GM12878 (cell line): ENCODE data around the gene VDR. TPM values are rescaled to one million over a fixed set of nuclear protein-coding genes. Genes with fewer than 3 reads are reported as not detected.

Experiments
- ATAC-seq: fragments of 200-7000 bp; cut with Tn5 transposase; 3 replicates; pipeline ENCODE4 v1.9.1; 2020; ENCODE audit warnings: mild to moderate bottlenecking, moderate library complexity
- BruUV-seq: library from RNA; stranded (reverse); fragments of 400-500 nt; replicated peaks from 2 replicates; lab custom pipeline; 2021; lab: Mats Ljungman, UMichigan
- CTCF ChIA-PET: fragments of 300-600 bp; sonication (Branson Sonifier 250); formaldehyde crosslinking; extraction: SDS; loops from one replicate; lab custom pipeline; 2021; ENCODE audit warnings: inconsistent platforms; lab: Yijun Ruan, JAX
- POLR2A ChIA-PET: fragments of 350-600 bp; formaldehyde crosslinking; extraction: SDS; loops from one replicate; lab custom pipeline; 2021; ENCODE audit warnings: inconsistent platforms; lab: Charles Lee
- RAD21 ChIA-PET: fragments of 300-600 bp; sonication (Branson Sonifier 250); formaldehyde crosslinking; loops from one replicate; lab custom pipeline; 2023; ENCODE audit warnings: antibody characterized with exemption; ENCODE audit not compliant: unreplicated experiment; lab: Charles Lee
- SMC1A ChIA-PET: fragments of 300-600 bp; sonication (Branson Sonifier 250); formaldehyde crosslinking; loops from one replicate; lab custom pipeline; 2023; ENCODE audit not compliant: unreplicated experiment, uncharacterized antibody; lab: Charles Lee
- DNase-seq: peaks from one replicate; pipeline ENCODE4 v3.0.0-alpha.2; 2011; ENCODE audit warnings: low read depth, low spot score
- FAIRE-seq: peaks from 3 replicates; lab custom pipeline; 2011; peaks lifted over from hg19 to GRCh38; lab: Jason Lieb, UNC
- H2AFZ ChIP-seq: 2 replicates; pipeline ENCODE4 v1.6.0; 2011; ENCODE audit warnings: low read depth, low read length, control low read depth; ENCODE audit not compliant: control insufficient read depth
- H3K27ac ChIP-seq: 2 replicates; pipeline ENCODE4 v1.5.1; 2011; ENCODE audit warnings: control low read depth; ENCODE audit not compliant: control insufficient read depth, insufficient read depth
- H3K27me3 ChIP-seq, 2 experiments: replicated peaks in 1 of 2; 2 replicates each; pipeline versions ENCODE4 v1.6.0 to v1.6.1; 2011; ENCODE audit warnings: low read length in 1 of 2; ENCODE audit not compliant: control insufficient read depth in 2 of 2, insufficient read depth in 2 of 2
- H3K36me3 ChIP-seq, 2 experiments: 2 replicates each; pipeline ENCODE4 v1.5.1; 2011; ENCODE audit warnings: low read length in 1 of 2; ENCODE audit not compliant: control insufficient read depth in 2 of 2, insufficient read depth in 2 of 2
- H3K4me1 ChIP-seq: 2 replicates; pipeline ENCODE4 v1.6.1; 2011; ENCODE audit warnings: mild to moderate bottlenecking, low read length, moderate library complexity, mixed read lengths; ENCODE audit not compliant: control insufficient read depth, insufficient read depth
- H3K4me2 ChIP-seq: 2 replicates; pipeline ENCODE4 v1.6.0; 2011; ENCODE audit warnings: control low read depth; ENCODE audit not compliant: control insufficient read depth, insufficient read depth
- H3K4me3 ChIP-seq: fragments of 200-600 bp; sonication (generic); 2 replicates; pipeline ENCODE4 v1.5.1; 2016
- H3K79me2 ChIP-seq: 2 replicates; pipeline ENCODE4 v1.6.0; 2011; ENCODE audit warnings: low read length; ENCODE audit not compliant: control insufficient read depth, insufficient read depth
- H3K9ac ChIP-seq: 2 replicates; pipeline ENCODE4 v1.8.0; 2011; ENCODE audit warnings: low read length, control low read depth, mixed read lengths; ENCODE audit not compliant: control insufficient read depth, insufficient read depth
- H3K9me3 ChIP-seq: replicated peaks from 3 replicates; pipeline ENCODE4 v1.5.1; 2011; ENCODE audit warnings: mild to moderate bottlenecking, low read length; ENCODE audit not compliant: control insufficient read depth, insufficient read depth
- H4K20me1 ChIP-seq: 2 replicates; pipeline ENCODE4 v1.6.0; 2011; ENCODE audit not compliant: control insufficient read depth, insufficient read depth
- EGR1 ChIP-seq, 2 experiments: IDR thresholded peaks; 1 replicate in 1 of 2; 2 replicates in 1 of 2; pipeline ENCODE4 v1.6.1; 2011 to 2012; ENCODE audit warnings: low read depth in 2 of 2, low read length in 2 of 2, borderline replicate concordance in 1 of 2, mild to moderate bottlenecking in 1 of 2, moderate library complexity in 1 of 2
- GATAD2B ChIP-seq: fragments of 450-650 bp; conservative IDR thresholded peaks from 2 replicates; pipeline ENCODE4 v1.6.1; 2017; ENCODE audit warnings: low read depth, mild to moderate bottlenecking, moderate library complexity
- HDAC2 ChIP-seq: fragments of 200-600 bp; sonication (generic); IDR thresholded peaks from 2 replicates; pipeline ENCODE4 v1.6.1; 2017
- SMARCA5 ChIP-seq: fragments of 450-650 bp; IDR thresholded peaks from 2 replicates; pipeline ENCODE4 v1.6.1; 2017; ENCODE audit warnings: mild to moderate bottlenecking
- WGBS: methylation state at CpG from one replicate; pipeline ENCODE4 v1.1.6; 2016; ENCODE audit warnings: low lambda C conversion rate; ENCODE audit not compliant: insufficient replicate concordance, insufficient coverage; ENCODE audit errors: missing lambda C conversion rate; 5-methylcytosine and 5-hydroxymethylcytosine counted together
- in situ Hi-C: fragments of 300-500 bp; cut with MboI; formaldehyde crosslinking; loops from 9 replicates; pipeline ENCODE4 v1.14.3; 2018; ENCODE audit warnings: mixed read lengths
- intact Hi-C: fragments of 100-400 bp; cut with micrococcal nuclease; formaldehyde crosslinking; loops from one replicate; pipeline ENCODE4 v1.14.2; 2022; ENCODE audit not compliant: unreplicated experiment
- polyA plus RNA-seq, 11 experiments: library from polyadenylated mRNA; depleted of rRNA in 4 of 11; unstranded in 6 of 11; stranded (reverse) in 5 of 11; fragments of >200 nt; fragmentation: Nextera tagmentation in 4 of 11; fragmentation: Illumina TruSeq in 1 of 11; extraction: Ambion mirVana in 4 of 11; extraction: Trizol in 1 of 11; gene quantifications; 1 replicate in 1 of 11; 2 replicates in 10 of 11; pipeline versions ENCODE4 v1.2.1 to v1.2.3, GENCODE V29; 2011 to 2016; ENCODE audit warnings: inconsistent platforms in 2 of 11, missing spikeins in 2 of 11, low read depth in 1 of 11
- total RNA-seq, 4 experiments: library from RNA; depleted of rRNA in 3 of 4; stranded (reverse); fragments of >200 nt in 3 of 4; fragmentation: Illumina TruSeq in 1 of 4; extraction: Trizol in 1 of 4; gene quantifications; 2 replicates each; pipeline versions ENCODE4 v1.2.1 to v1.2.3, GENCODE V29; 2013 to 2021
- TF ChIP-seq, protein P1 (sequence below): fragments of 450-650 bp; IDR thresholded peaks from 2 replicates; pipeline ENCODE4 v1.6.1; 2017; ENCODE audit warnings: antibody characterized with exemption, mild to moderate bottlenecking, moderate library complexity
- TF ChIP-seq, protein P2 (sequence below): IDR thresholded peaks from 2 replicates; pipeline ENCODE4 v1.6.1; 2011; ENCODE audit warnings: low read depth, low read length, improper control_type of control experiment, borderline replicate concordance

Gene VDR
- total and polyA plus RNA-seq, 10 of the 15 experiments (the other 5 are each of a cell fraction or from before 2014, with no cell fraction given), result 0.27 to 7.9 (median 3.0) TPM

DNA sequence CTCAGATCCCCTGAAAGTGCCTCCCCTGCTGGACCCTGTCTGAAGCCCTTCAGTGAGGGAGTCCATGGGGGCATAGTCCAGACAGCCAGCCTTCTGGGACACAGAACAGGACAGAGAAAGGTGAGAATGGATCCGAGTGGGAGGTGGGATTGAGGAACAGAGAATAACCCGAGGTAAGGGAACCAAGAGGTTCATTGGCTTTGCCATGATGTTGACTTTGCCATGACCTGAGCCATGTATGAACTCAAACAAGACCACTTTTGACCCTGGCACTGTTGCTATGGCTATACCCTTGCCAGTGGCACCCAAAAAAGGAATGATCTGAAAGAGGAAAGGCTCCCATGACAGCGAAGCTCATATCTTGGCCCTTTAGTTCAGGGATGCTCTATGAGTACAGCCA lies 22.6 kb upstream of the VDR start:
- Histone ChIP-seq H3K9ac (no peak overlapping the region), H3K4me2 (no peak overlapping the region), H3K79me2 (no peaks in the 10 kb centered on the region), H3K4me1 (no peaks in the 10 kb centered on the region), H4K20me1 (0 out of 2 replicates have a peak, but pooled peaks cover 2% of the 10 kb centered on the region), H2AFZ (no peak overlapping the region), H3K27me3 (peaks cover 7 to 14% of the 10 kb centered on the region in 2 experiments), H3K36me3 (no peaks in the 10 kb centered on the region), H3K9me3 (no peaks in the 10 kb centered on the region), H3K27ac (no peak overlapping the region), H3K4me3 (no peak overlapping the region)
- intact Hi-C loops (no loop called here), in situ Hi-C loops (no loop called here)
- DNase-seq (no peak), ATAC-seq (no peak), FAIRE-seq (no peak)
- ChIA-PET CTCF (no interaction called here), RAD21 (no interaction called here), POLR2A (no interaction called here), SMC1A (interaction anchor here (1.1 to 1.5 kb wide), 3 partner anchors 11 to 22 kb away, joined by 3 to 4 read pairs (median 3); no protein-coding TSS in a partner anchor)
- 20% methylated on average over 3 of the region's 3 CpGs for WGBS
- no TSS peak for BruUV-seq
- TF ChIP-seq EGR1 (IDR thresholded peaks at IDR 0.05; ENCODE audit: borderline replicate concordance in 1 of 2, low read depth in 2 of 2, low read length in 2 of 2) (no peak), HDAC2 (no peak), GATAD2B (no peak), SMARCA5 (no peak)
- TF ChIP-seq, protein P1, sequence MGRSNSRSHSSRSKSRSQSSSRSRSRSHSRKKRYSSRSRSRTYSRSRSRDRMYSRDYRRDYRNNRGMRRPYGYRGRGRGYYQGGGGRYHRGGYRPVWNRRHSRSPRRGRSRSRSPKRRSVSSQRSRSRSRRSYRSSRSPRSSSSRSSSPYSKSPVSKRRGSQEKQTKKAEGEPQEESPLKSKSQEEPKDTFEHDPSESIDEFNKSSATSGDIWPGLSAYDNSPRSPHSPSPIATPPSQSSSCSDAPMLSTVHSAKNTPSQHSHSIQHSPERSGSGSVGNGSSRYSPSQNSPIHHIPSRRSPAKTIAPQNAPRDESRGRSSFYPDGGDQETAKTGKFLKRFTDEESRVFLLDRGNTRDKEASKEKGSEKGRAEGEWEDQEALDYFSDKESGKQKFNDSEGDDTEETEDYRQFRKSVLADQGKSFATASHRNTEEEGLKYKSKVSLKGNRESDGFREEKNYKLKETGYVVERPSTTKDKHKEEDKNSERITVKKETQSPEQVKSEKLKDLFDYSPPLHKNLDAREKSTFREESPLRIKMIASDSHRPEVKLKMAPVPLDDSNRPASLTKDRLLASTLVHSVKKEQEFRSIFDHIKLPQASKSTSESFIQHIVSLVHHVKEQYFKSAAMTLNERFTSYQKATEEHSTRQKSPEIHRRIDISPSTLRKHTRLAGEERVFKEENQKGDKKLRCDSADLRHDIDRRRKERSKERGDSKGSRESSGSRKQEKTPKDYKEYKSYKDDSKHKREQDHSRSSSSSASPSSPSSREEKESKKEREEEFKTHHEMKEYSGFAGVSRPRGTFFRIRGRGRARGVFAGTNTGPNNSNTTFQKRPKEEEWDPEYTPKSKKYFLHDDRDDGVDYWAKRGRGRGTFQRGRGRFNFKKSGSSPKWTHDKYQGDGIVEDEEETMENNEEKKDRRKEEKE, result no peak
- TF ChIP-seq, protein P2, sequence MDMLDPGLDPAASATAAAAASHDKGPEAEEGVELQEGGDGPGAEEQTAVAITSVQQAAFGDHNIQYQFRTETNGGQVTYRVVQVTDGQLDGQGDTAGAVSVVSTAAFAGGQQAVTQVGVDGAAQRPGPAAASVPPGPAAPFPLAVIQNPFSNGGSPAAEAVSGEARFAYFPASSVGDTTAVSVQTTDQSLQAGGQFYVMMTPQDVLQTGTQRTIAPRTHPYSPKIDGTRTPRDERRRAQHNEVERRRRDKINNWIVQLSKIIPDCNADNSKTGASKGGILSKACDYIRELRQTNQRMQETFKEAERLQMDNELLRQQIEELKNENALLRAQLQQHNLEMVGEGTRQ, result no peak
